Eye (tissue), 1 donor: Measurements from ENCODE around the gene MAML2.

Experiments used
- DNase-seq: peaks from one replicate; pipeline ENCODE4 v3.0.0-alpha.2; 2015

The MAML2 gene

GRCh38 chr11:96316869-96317268 is 26.1 kb downstream of the MAML2 start:
- no peak for DNase-seq

- DNase-seq, result no peak
Observed at GRCh38 chr11:96315476-96315875, 27.5 kb downstream of the MAML2 start.

GRCh38 chr11:96314326-96315020 is 28.5 kb downstream of the MAML2 start:
- DNase-seq, result no peak

- DNase-seq, result no peak
Observed at GRCh38 chr11:96313163-96313562, 29.8 kb downstream of the MAML2 start.

GRCh38 chr11:96311120-96311568 is 31.9 kb downstream of the MAML2 start:
- no peak for DNase-seq

GRCh38 chr11:96310236-96310635 is 32.8 kb downstream of the MAML2 start:
- no peak for DNase-seq

- no peak for DNase-seq
Observed at GRCh38 chr11:96309643-96310017, 33.4 kb downstream of the MAML2 start.

- no peak for DNase-seq
Observed at GRCh38 chr11:96309016-96309642, 33.9 kb downstream of the MAML2 start.

- peak; percentile 65 for DNase-seq
Observed at GRCh38 chr11:96307776-96308140, 35.2 kb downstream of the MAML2 start.

GRCh38 chr11:96306933-96307775 is 35.8 kb downstream of the MAML2 start:
- DNase-seq, result peak; percentile 96

- no peak for DNase-seq
Observed at GRCh38 chr11:96306600-96306932, 36.4 kb downstream of the MAML2 start.

GRCh38 chr11:96306071-96306470 is 36.9 kb downstream of the MAML2 start:
- no peak for DNase-seq

- no peak for DNase-seq
Observed at GRCh38 chr11:96303980-96304379, 39.0 kb downstream of the MAML2 start.

- DNase-seq, result no peak
Observed at GRCh38 chr11:96303064-96303463, 39.9 kb downstream of the MAML2 start.

- no peak for DNase-seq
Observed at GRCh38 chr11:96301818-96302217, 41.2 kb downstream of the MAML2 start.

- DNase-seq, result no peak
Observed at GRCh38 chr11:96299155-96299888, 43.7 kb downstream of the MAML2 start.

GRCh38 chr11:96295369-96295768 is 47.6 kb downstream of the MAML2 start:
- no peak for DNase-seq

- DNase-seq, result no peak
Observed at GRCh38 chr11:96294289-96294688, 48.7 kb downstream of the MAML2 start.

GRCh38 chr11:96293598-96294021 is 49.4 kb downstream of the MAML2 start:
- DNase-seq, result no peak

GRCh38 chr11:96293109-96293508 is 49.9 kb downstream of the MAML2 start:
- no peak for DNase-seq

- no peak for DNase-seq
Observed at GRCh38 chr11:96292291-96293010, 50.5 kb downstream of the MAML2 start.

GRCh38 chr11:96290631-96291030 is 52.4 kb downstream of the MAML2 start:
- DNase-seq, result no peak

- no peak for DNase-seq
Observed at GRCh38 chr11:96290031-96290430, 53.0 kb downstream of the MAML2 start.
